ENCODE measurements around the gene CRYAB. TPM values are rescaled to one million over a fixed set of nuclear protein-coding genes. Genes with fewer than 3 reads are reported as not detected.

CRYAB gene
- polyA plus RNA-seq, 4 donors: 12.4 to 260 (median 45.0) TPM

DNA sequence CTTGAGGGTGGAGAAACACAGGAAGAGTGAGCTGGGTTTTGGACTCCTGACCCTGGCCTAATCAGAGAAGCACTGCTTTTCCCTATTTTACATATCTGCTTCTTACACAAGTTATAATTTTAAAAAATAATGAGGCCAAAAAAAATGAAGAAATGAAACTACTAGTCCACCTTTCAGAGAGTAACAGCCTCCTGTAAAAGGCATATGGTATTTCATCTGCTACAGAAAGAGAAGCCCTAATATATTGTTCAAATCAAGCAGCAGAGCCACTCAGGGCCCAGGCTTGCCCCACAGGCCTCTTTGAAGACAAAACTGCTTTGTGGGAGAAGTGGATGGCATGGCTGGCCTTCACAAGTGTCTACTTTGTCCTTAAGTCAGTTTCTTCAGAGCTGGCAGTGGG lies 35.6 kb upstream of the CRYAB start:
- FAIRE-seq (no peak), DNase-seq (no peak)
- Histone ChIP-seq H3K27me3 (ENCODE audit: control insufficient read depth in 3 of 3, insufficient read depth in 3 of 3, low read length in 3 of 3) (no peaks in the 10 kb centered on the region), H3K4me3 (ENCODE audit: low read depth in 1 of 3, low read length in 3 of 3) (no peak overlapping the region), H3K36me3 (ENCODE audit: control insufficient read depth in 3 of 3, insufficient read depth in 2 of 3, low read depth in 1 of 3, low read length in 3 of 3) (no peaks in the 10 kb centered on the region), H3K27ac (ENCODE audit: low read depth in 1 of 3, low read length in 2 of 3) (no peak overlapping the region), H3K9me3 (ENCODE audit: control insufficient read depth in 2 of 2, insufficient read depth in 1 of 2, low read depth in 1 of 2, low read length in 1 of 2) (peaks cover 0 to 5% of the 10 kb centered on the region in 2 donors), H3K4me1 (ENCODE audit: control insufficient read depth in 3 of 3, insufficient read depth in 2 of 3, low read depth in 1 of 3, low read length in 2 of 3) (peaks cover 0 to 6% (median 0%) of the 10 kb centered on the region in 3 donors)

DNA sequence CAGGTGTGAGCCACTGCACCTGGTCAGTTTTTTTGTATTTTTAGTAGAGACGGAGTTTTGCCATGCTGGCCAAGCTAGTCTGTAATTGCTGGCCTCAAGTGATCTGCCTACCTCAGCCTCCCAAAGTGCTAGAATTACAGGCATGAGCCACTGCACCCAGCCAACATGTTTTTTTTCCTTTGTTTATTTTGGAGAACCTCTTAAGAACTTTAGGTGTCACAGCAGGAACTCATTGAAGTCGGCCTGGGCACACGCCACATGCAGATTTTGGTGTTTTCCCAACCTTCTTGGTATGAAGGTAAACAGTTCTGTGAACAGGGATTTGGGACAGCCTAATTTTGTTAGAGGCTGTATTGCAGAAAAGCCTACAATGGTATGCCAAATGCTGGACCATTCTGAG lies 34.9 kb upstream of the CRYAB start:
- peaks cover 0 to 6% (median 0%) of the 10 kb centered on the region in 3 donors for H3K4me1 ChIP-seq (ENCODE audit: control insufficient read depth in 3 of 3, insufficient read depth in 2 of 3, low read depth in 1 of 3, low read length in 2 of 3)
- H3K36me3 ChIP-seq (ENCODE audit: control insufficient read depth in 3 of 3, insufficient read depth in 2 of 3, low read depth in 1 of 3, low read length in 3 of 3): no peaks in the 10 kb centered on the region
- 79 to 88% (median 82%) methylated on average over 3 of the region's 3 CpGs for WGBS, 3 donors
- H3K4me3 ChIP-seq (ENCODE audit: low read depth in 1 of 3, low read length in 3 of 3): no peak overlapping the region
- no peak overlapping the region for H3K27ac ChIP-seq (ENCODE audit: low read depth in 1 of 3, low read length in 2 of 3)
- H3K27me3 ChIP-seq (ENCODE audit: control insufficient read depth in 3 of 3, insufficient read depth in 3 of 3, low read length in 3 of 3): no peaks in the 10 kb centered on the region
- DNase-seq (no peak), FAIRE-seq (no peak)
- peaks cover 0 to 1% of the 10 kb centered on the region in 2 donors for H3K9me3 ChIP-seq (ENCODE audit: control insufficient read depth in 2 of 2, insufficient read depth in 1 of 2, low read depth in 1 of 2, low read length in 1 of 2)

- no peaks in the 10 kb centered on the region for H3K27me3 ChIP-seq (ENCODE audit: control insufficient read depth in 3 of 3, insufficient read depth in 3 of 3, low read length in 3 of 3)
- no peaks in the 10 kb centered on the region for H3K9me3 ChIP-seq (ENCODE audit: control insufficient read depth in 2 of 2, insufficient read depth in 1 of 2, low read depth in 1 of 2, low read length in 1 of 2)
- H3K4me3 ChIP-seq (ENCODE audit: low read depth in 1 of 3, low read length in 3 of 3): no peak overlapping the region
- DNase-seq (no peak), FAIRE-seq (no peak)
- H3K36me3 ChIP-seq (ENCODE audit: control insufficient read depth in 3 of 3, insufficient read depth in 2 of 3, low read depth in 1 of 3, low read length in 3 of 3): no peaks in the 10 kb centered on the region
- H3K4me1 ChIP-seq (ENCODE audit: control insufficient read depth in 3 of 3, insufficient read depth in 2 of 3, low read depth in 1 of 3, low read length in 2 of 3): peaks cover 0 to 6% (median 0%) of the 10 kb centered on the region in 3 donors
- WGBS, 3 donors: 73 to 83% (median 76%) methylated on average over 1 of the region's 1 CpG
- H3K27ac ChIP-seq (ENCODE audit: low read depth in 1 of 3, low read length in 2 of 3): peak overlapping the region in 1 of 3 donors; percentile 36
Measured at GRCh38 chr11:111945198-111945597, 33.6 kb upstream of the CRYAB start.

GRCh38 chr11:111944651-111945051 lies 33.1 kb upstream of the CRYAB start:
- 73 to 83% (median 83%) methylated on average over 5 of the region's 5 CpGs for WGBS, 3 donors
- no peaks in the 10 kb centered on the region for H3K36me3 ChIP-seq (ENCODE audit: control insufficient read depth in 3 of 3, insufficient read depth in 2 of 3, low read depth in 1 of 3, low read length in 3 of 3)
- peaks cover 0 to 6% (median 0%) of the 10 kb centered on the region in 3 donors for H3K4me1 ChIP-seq (ENCODE audit: control insufficient read depth in 3 of 3, insufficient read depth in 2 of 3, low read depth in 1 of 3, low read length in 2 of 3)
- DNase-seq (no peak), FAIRE-seq (no peak)
- no peaks in the 10 kb centered on the region for H3K27me3 ChIP-seq (ENCODE audit: control insufficient read depth in 3 of 3, insufficient read depth in 3 of 3, low read length in 3 of 3)
- H3K4me3 ChIP-seq (ENCODE audit: low read depth in 1 of 3, low read length in 3 of 3): no peak overlapping the region
- H3K27ac ChIP-seq (ENCODE audit: low read depth in 1 of 3, low read length in 2 of 3): peak overlapping the region in 1 of 3 donors; percentile 36
- no peaks in the 10 kb centered on the region for H3K9me3 ChIP-seq (ENCODE audit: control insufficient read depth in 2 of 2, insufficient read depth in 1 of 2, low read depth in 1 of 2, low read length in 1 of 2)

GRCh38 chr11:111944139-111944538 lies 32.6 kb upstream of the CRYAB start:
- peak overlapping the region in 1 of 3 donors; percentile 1 for H3K27ac ChIP-seq (ENCODE audit: low read depth in 1 of 3, low read length in 2 of 3)
- H3K9me3 ChIP-seq (ENCODE audit: control insufficient read depth in 2 of 2, insufficient read depth in 1 of 2, low read depth in 1 of 2, low read length in 1 of 2): no peaks in the 10 kb centered on the region
- FAIRE-seq (no peak), DNase-seq (no peak)
- H3K36me3 ChIP-seq (ENCODE audit: control insufficient read depth in 3 of 3, insufficient read depth in 2 of 3, low read depth in 1 of 3, low read length in 3 of 3): no peaks in the 10 kb centered on the region
- H3K27me3 ChIP-seq (ENCODE audit: control insufficient read depth in 3 of 3, insufficient read depth in 3 of 3, low read length in 3 of 3): no peaks in the 10 kb centered on the region
- no peak overlapping the region for H3K4me3 ChIP-seq (ENCODE audit: low read depth in 1 of 3, low read length in 3 of 3)
- WGBS, 3 donors: 75 to 86% (median 78%) methylated on average over 3 of the region's 3 CpGs
- peaks cover 0 to 6% (median 0%) of the 10 kb centered on the region in 3 donors for H3K4me1 ChIP-seq (ENCODE audit: control insufficient read depth in 3 of 3, insufficient read depth in 2 of 3, low read depth in 1 of 3, low read length in 2 of 3)

- Histone ChIP-seq H3K27me3 (ENCODE audit: control insufficient read depth in 3 of 3, insufficient read depth in 3 of 3, low read length in 3 of 3) (no peaks in the 10 kb centered on the region), H3K4me1 (ENCODE audit: control insufficient read depth in 3 of 3, insufficient read depth in 2 of 3, low read depth in 1 of 3, low read length in 2 of 3) (peaks cover 0 to 6% (median 0%) of the 10 kb centered on the region in 3 donors), H3K4me3 (ENCODE audit: low read depth in 1 of 3, low read length in 3 of 3) (no peak overlapping the region), H3K36me3 (ENCODE audit: control insufficient read depth in 3 of 3, insufficient read depth in 2 of 3, low read depth in 1 of 3, low read length in 3 of 3) (no peaks in the 10 kb centered on the region), H3K27ac (ENCODE audit: low read depth in 1 of 3, low read length in 2 of 3) (no peak overlapping the region), H3K9me3 (ENCODE audit: control insufficient read depth in 2 of 2, insufficient read depth in 1 of 2, low read depth in 1 of 2, low read length in 1 of 2) (no peaks in the 10 kb centered on the region)
- DNase-seq (no peak), FAIRE-seq (no peak)
- 92 to 94% (median 93%) methylated on average over 7 of the region's 7 CpGs for WGBS, 3 donors
Measured at GRCh38 chr11:111942829-111943228, 31.3 kb upstream of the CRYAB start.

GRCh38 chr11:111941963-111942362 lies 30.4 kb upstream of the CRYAB start:
- Histone ChIP-seq H3K4me3 (ENCODE audit: low read depth in 1 of 3, low read length in 3 of 3) (no peak overlapping the region), H3K27me3 (ENCODE audit: control insufficient read depth in 3 of 3, insufficient read depth in 3 of 3, low read length in 3 of 3) (no peaks in the 10 kb centered on the region), H3K4me1 (ENCODE audit: control insufficient read depth in 3 of 3, insufficient read depth in 2 of 3, low read depth in 1 of 3, low read length in 2 of 3) (peaks cover 0 to under 1% (median 0%) of the 10 kb centered on the region in 3 donors), H3K9me3 (ENCODE audit: control insufficient read depth in 2 of 2, insufficient read depth in 1 of 2, low read depth in 1 of 2, low read length in 1 of 2) (no peaks in the 10 kb centered on the region), H3K36me3 (ENCODE audit: control insufficient read depth in 3 of 3, insufficient read depth in 2 of 3, low read depth in 1 of 3, low read length in 3 of 3) (no peaks in the 10 kb centered on the region), H3K27ac (ENCODE audit: low read depth in 1 of 3, low read length in 2 of 3) (no peak overlapping the region)
- DNase-seq (peak in 1 of 2 donors; percentile 30), FAIRE-seq (no peak)
- 51 to 79% (median 59%) methylated on average over 5 of the region's 5 CpGs for WGBS, 3 donors

- FAIRE-seq: no peak
- Histone ChIP-seq H3K36me3 (ENCODE audit: control insufficient read depth in 3 of 3, insufficient read depth in 2 of 3, low read depth in 1 of 3, low read length in 3 of 3) (no peaks in the 10 kb centered on the region), H3K27ac (ENCODE audit: low read depth in 1 of 3, low read length in 2 of 3) (no peak overlapping the region), H3K4me3 (ENCODE audit: low read depth in 1 of 3, low read length in 3 of 3) (no peak overlapping the region), H3K27me3 (ENCODE audit: control insufficient read depth in 3 of 3, insufficient read depth in 3 of 3, low read length in 3 of 3) (no peaks in the 10 kb centered on the region), H3K9me3 (ENCODE audit: control insufficient read depth in 2 of 2, insufficient read depth in 1 of 2, low read depth in 1 of 2, low read length in 1 of 2) (no peaks in the 10 kb centered on the region), H3K4me1 (ENCODE audit: control insufficient read depth in 3 of 3, insufficient read depth in 2 of 3, low read depth in 1 of 3, low read length in 2 of 3) (peaks cover 0 to 13% (median 0%) of the 10 kb centered on the region in 3 donors)
- no peak for DNase-seq
- WGBS, 3 donors: 77 to 87% (median 87%) methylated on average over 4 of the region's 4 CpGs
Measured at GRCh38 chr11:111939836-111940604, 28.4 kb upstream of the CRYAB start.

All from small intestine (tissue), 7 donors.